Tibial nerve (tissue), 4 donors: ENCODE measurements around the gene CLEC4A.

Experiments used
- CTCF ChIP-seq, 5 experiments: fragments of 200-600 bp in 3 of 5; fragments of 450-650 bp in 2 of 5; sonication (generic) in 3 of 5; IDR thresholded peaks; one replicate each; pipeline ENCODE4 v1.5.1; 2016 to 2019; ENCODE audit warnings: antibody characterized with exemption in 5 of 5, mild to moderate bottlenecking in 3 of 5, moderate library complexity in 2 of 5
- EP300 ChIP-seq, 2 donors: sonication (generic); formaldehyde crosslinking; IDR thresholded peaks; one replicate each; pipeline ENCODE4 v1.6.1; 2017; ENCODE audit warnings: antibody characterized with exemption in 2 of 2, mild to moderate bottlenecking in 1 of 2
- POLR2A ChIP-seq, 2 donors: fragments of 450-650 bp; IDR thresholded peaks; one replicate each; pipeline ENCODE4 v1.6.1; 2017; ENCODE audit warnings: antibody characterized with exemption in 2 of 2, mild to moderate bottlenecking in 2 of 2, moderate library complexity in 2 of 2

GRCh38 chr12:8093291-8093690, 30.1 kb upstream of the CLEC4A start:
- TF ChIP-seq CTCF (IDR thresholded peaks at IDR 0.05) (no peak), POLR2A (IDR thresholded peaks at IDR 0.05) (no peak), EP300 (IDR thresholded peaks at IDR 0.05) (no peak)
